Measurements from ENCODE around the gene TLR1.
"Not testable (repeated sequence)": the region's sequence is repeated elsewhere in the genome, so short reads cannot be mapped to it uniquely, and the experiment has no call there.

TLR1 gene

GRCh38 chr4:38780833-38781484, 23.6 kb downstream of the TLR1 start:
- Histone ChIP-seq H3K4me3 (ENCODE audit: low read length) (no peak overlapping the region), H3K27me3 (ENCODE audit: insufficient read depth, low read length, poor library complexity) (no peaks in the 10 kb centered on the region), H3K4ac (ENCODE audit: low read depth, low read length) (no peak overlapping the region), H3K27ac (ENCODE audit: low read depth, low read length) (no peak overlapping the region), H3K23ac (ENCODE audit: low read length) (no peak overlapping the region), H4K8ac (ENCODE audit: low read depth, low read length) (no peak overlapping the region), H2BK120ac (ENCODE audit: low read depth, low read length) (no peak overlapping the region), H3K18ac (ENCODE audit: low read length) (no peak overlapping the region), H2BK15ac (replicated peaks; ENCODE audit: low read depth) (no peak overlapping the region), H3K4me2 (ENCODE audit: low read length) (no peak overlapping the region), H2AK5ac (ENCODE audit: low read length) (no peak overlapping the region), H3K79me2 (ENCODE audit: control insufficient read depth, insufficient read depth, low read length) (no peaks in the 10 kb centered on the region), H3K56ac (ENCODE audit: low read length) (no peak overlapping the region), H3K4me1 (ENCODE audit: control insufficient read depth, low read depth, low read length) (no peaks in the 10 kb centered on the region), H3K79me1 (ENCODE audit: low read length) (no peaks in the 10 kb centered on the region), H4K5ac (ENCODE audit: low read length) (no peak overlapping the region), H3K36me3 (ENCODE audit: control insufficient read depth, insufficient read depth, low read length) (no peaks in the 10 kb centered on the region), H3K9ac (ENCODE audit: low read length) (no peak overlapping the region), H2BK5ac (ENCODE audit: low read length) (no peak overlapping the region)
- DNase-seq, result no peak
- no CpG with 5 or more reads among the region's 4 CpGs for WGBS (ENCODE audit: extremely low coverage, insufficient coverage, low lambda C conversion rate)

DNA sequence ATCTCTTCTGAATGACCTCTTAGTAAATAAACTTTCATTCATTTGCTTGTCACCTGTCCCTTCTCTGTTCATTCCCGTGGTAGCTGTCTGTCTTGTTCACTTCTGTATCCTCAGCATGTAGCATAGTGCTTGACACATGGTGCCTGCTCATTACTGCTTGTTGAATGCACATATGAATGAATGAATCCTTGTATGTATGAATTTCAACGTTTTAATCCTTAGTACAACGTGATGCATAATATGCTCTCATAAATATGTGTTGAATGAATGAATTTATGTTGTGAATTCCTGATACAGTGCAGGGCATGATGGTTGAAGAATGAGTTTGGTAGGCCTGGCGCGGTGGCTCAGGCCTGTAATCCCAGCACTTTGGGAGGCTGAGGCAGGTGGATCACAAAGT, 24.8 kb downstream of the TLR1 start:
- Histone ChIP-seq H2BK15ac (replicated peaks; ENCODE audit: low read depth) (no peak overlapping the region), H3K4ac (ENCODE audit: low read depth, low read length) (no peak overlapping the region), H3K27ac (ENCODE audit: low read depth, low read length) (no peak overlapping the region), H3K27me3 (ENCODE audit: insufficient read depth, low read length, poor library complexity) (no peaks in the 10 kb centered on the region), H3K18ac (ENCODE audit: low read length) (no peak overlapping the region), H4K5ac (ENCODE audit: low read length) (no peak overlapping the region), H3K4me1 (ENCODE audit: control insufficient read depth, low read depth, low read length) (no peaks in the 10 kb centered on the region), H3K4me3 (ENCODE audit: low read length) (no peak overlapping the region), H2AK5ac (ENCODE audit: low read length) (no peak overlapping the region), H3K23ac (ENCODE audit: low read length) (no peak overlapping the region), H3K9ac (ENCODE audit: low read length) (no peak overlapping the region), H3K79me2 (ENCODE audit: control insufficient read depth, insufficient read depth, low read length) (no peaks in the 10 kb centered on the region), H3K79me1 (ENCODE audit: low read length) (no peaks in the 10 kb centered on the region), H3K36me3 (ENCODE audit: control insufficient read depth, insufficient read depth, low read length) (no peaks in the 10 kb centered on the region), H4K8ac (ENCODE audit: low read depth, low read length) (no peak overlapping the region), H3K56ac (ENCODE audit: low read length) (no peak overlapping the region), H3K4me2 (ENCODE audit: low read length) (no peak overlapping the region), H2BK120ac (ENCODE audit: low read depth, low read length) (no peak overlapping the region), H2BK5ac (ENCODE audit: low read length) (no peak overlapping the region)
- no peak for DNase-seq
- no CpG with 5 or more reads among the region's 5 CpGs for WGBS (ENCODE audit: extremely low coverage, insufficient coverage, low lambda C conversion rate)

GRCh38 chr4:38777925-38778324, 26.7 kb downstream of the TLR1 start:
- whole genome bisulfite sequencing (ENCODE audit: extremely low coverage, insufficient coverage, low lambda C conversion rate), result no CpG with 5 or more reads among the region's 2 CpGs
- not testable (repeated sequence) for H3K4me2 ChIP-seq (ENCODE audit: low read length); H4K5ac ChIP-seq (ENCODE audit: low read length); H3K27me3 ChIP-seq (ENCODE audit: insufficient read depth, low read length, poor library complexity); H2BK15ac ChIP-seq (replicated peaks; ENCODE audit: low read depth); H3K27ac ChIP-seq (ENCODE audit: low read depth, low read length); H3K56ac ChIP-seq (ENCODE audit: low read length); H2BK120ac ChIP-seq (ENCODE audit: low read depth, low read length); H4K8ac ChIP-seq (ENCODE audit: low read depth, low read length); H2AK5ac ChIP-seq (ENCODE audit: low read length); H3K23ac ChIP-seq (ENCODE audit: low read length); H3K79me1 ChIP-seq (ENCODE audit: low read length); DNase-seq; H3K18ac ChIP-seq (ENCODE audit: low read length); H3K4ac ChIP-seq (ENCODE audit: low read depth, low read length); H3K4me1 ChIP-seq (ENCODE audit: control insufficient read depth, low read depth, low read length); H3K36me3 ChIP-seq (ENCODE audit: control insufficient read depth, insufficient read depth, low read length); H3K4me3 ChIP-seq (ENCODE audit: low read length); H3K9ac ChIP-seq (ENCODE audit: low read length); H2BK5ac ChIP-seq (ENCODE audit: low read length); H3K79me2 ChIP-seq (ENCODE audit: control insufficient read depth, insufficient read depth, low read length)

GRCh38 chr4:38775326-38775725, 29.3 kb downstream of the TLR1 start:
- no peak overlapping the region for H2BK5ac ChIP-seq (ENCODE audit: low read length)
- H3K27me3 ChIP-seq (ENCODE audit: insufficient read depth, low read length, poor library complexity), result no peaks in the 10 kb centered on the region
- no peak overlapping the region for H3K4me3 ChIP-seq (ENCODE audit: low read length)
- no peak overlapping the region for H3K56ac ChIP-seq (ENCODE audit: low read length)
- no peak overlapping the region for H3K23ac ChIP-seq (ENCODE audit: low read length)
- no peaks in the 10 kb centered on the region for H3K79me1 ChIP-seq (ENCODE audit: low read length)
- no peak overlapping the region for H3K9ac ChIP-seq (ENCODE audit: low read length)
- no peak overlapping the region for H2BK120ac ChIP-seq (ENCODE audit: low read depth, low read length)
- H3K4ac ChIP-seq (ENCODE audit: low read depth, low read length), result no peak overlapping the region
- H3K18ac ChIP-seq (ENCODE audit: low read length), result no peak overlapping the region
- H2AK5ac ChIP-seq (ENCODE audit: low read length), result no peak overlapping the region
- H3K4me2 ChIP-seq (ENCODE audit: low read length), result no peak overlapping the region
- H3K27ac ChIP-seq (ENCODE audit: low read depth, low read length), result no peak overlapping the region
- no peaks in the 10 kb centered on the region for H3K79me2 ChIP-seq (ENCODE audit: control insufficient read depth, insufficient read depth, low read length)
- H4K5ac ChIP-seq (ENCODE audit: low read length), result no peak overlapping the region
- no peaks in the 10 kb centered on the region for H3K36me3 ChIP-seq (ENCODE audit: control insufficient read depth, insufficient read depth, low read length)
- DNase-seq, result no peak
- H2BK15ac ChIP-seq (replicated peaks; ENCODE audit: low read depth), result no peak overlapping the region
- H3K4me1 ChIP-seq (ENCODE audit: control insufficient read depth, low read depth, low read length), result no peaks in the 10 kb centered on the region
- no peak overlapping the region for H4K8ac ChIP-seq (ENCODE audit: low read depth, low read length)
- no CpG with 5 or more reads among the region's 2 CpGs for WGBS (ENCODE audit: extremely low coverage, insufficient coverage, low lambda C conversion rate)

DNA sequence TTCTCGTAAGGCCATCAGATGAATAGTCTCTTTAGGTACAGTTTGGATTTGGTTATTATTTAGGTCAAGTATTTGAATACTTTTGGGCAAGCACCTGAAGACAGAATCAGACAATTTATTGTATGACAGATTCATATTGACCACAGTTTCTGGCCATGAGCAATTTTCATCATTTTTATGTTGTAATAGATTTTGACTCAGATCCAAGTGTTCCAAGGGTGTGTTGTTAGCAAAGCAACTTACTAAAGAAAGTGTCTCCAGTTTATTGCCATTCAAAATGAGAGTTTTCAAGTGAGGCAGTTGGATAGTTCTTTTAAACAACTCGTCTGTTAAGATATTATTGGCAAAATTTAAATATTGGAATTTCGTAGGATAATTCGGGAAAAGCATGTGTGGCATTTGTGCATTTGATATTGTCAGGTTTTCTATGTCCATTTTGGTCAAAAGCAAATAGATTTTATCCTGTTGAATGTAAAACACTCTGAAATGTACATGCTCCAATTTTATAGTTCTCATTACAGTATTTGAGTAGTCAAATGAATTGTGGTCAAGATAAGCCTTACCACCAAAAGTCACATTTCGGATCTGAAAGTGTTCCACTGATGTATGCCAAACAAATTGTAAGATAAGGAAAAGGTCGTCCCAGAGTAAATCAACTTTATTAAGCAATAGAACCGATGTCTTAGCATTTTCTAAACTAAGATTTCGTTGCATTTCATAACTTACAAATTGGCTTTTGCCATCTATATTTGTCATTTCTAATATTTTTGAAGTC, 30.2 kb downstream of the TLR1 start:
- Histone ChIP-seq H3K56ac (ENCODE audit: low read length) (no peak overlapping the region), H2BK15ac (replicated peaks; ENCODE audit: low read depth) (no peak overlapping the region), H3K4me3 (ENCODE audit: low read length) (no peak overlapping the region), H3K23ac (ENCODE audit: low read length) (no peak overlapping the region), H3K36me3 (ENCODE audit: control insufficient read depth, insufficient read depth, low read length) (no peaks in the 10 kb centered on the region), H3K79me1 (ENCODE audit: low read length) (no peaks in the 10 kb centered on the region), H4K8ac (ENCODE audit: low read depth, low read length) (no peak overlapping the region), H3K9ac (ENCODE audit: low read length) (no peak overlapping the region), H2BK5ac (ENCODE audit: low read length) (no peak overlapping the region), H3K27me3 (ENCODE audit: insufficient read depth, low read length, poor library complexity) (no peaks in the 10 kb centered on the region), H3K18ac (ENCODE audit: low read length) (no peak overlapping the region), H2AK5ac (ENCODE audit: low read length) (no peak overlapping the region), H3K79me2 (ENCODE audit: control insufficient read depth, insufficient read depth, low read length) (no peaks in the 10 kb centered on the region), H3K4me1 (ENCODE audit: control insufficient read depth, low read depth, low read length) (no peaks in the 10 kb centered on the region), H2BK120ac (ENCODE audit: low read depth, low read length) (no peak overlapping the region), H4K5ac (ENCODE audit: low read length) (no peak overlapping the region), H3K4ac (ENCODE audit: low read depth, low read length) (no peak overlapping the region), H3K27ac (ENCODE audit: low read depth, low read length) (no peak overlapping the region), H3K4me2 (ENCODE audit: low read length) (no peak overlapping the region)
- no peak for DNase-seq
- WGBS (ENCODE audit: extremely low coverage, insufficient coverage, low lambda C conversion rate), result 100% methylated on average over 3 of the region's 8 CpGs

All from mesendoderm (in vitro differentiated cells).